NCI-H1436 (cell line): ENCODE measurements around the gene SLC47A2.

Experiments used
- DNase-seq: peaks from one replicate; lab custom pipeline; 2025; lab: John Stamatoyannopoulos, UW

Gene SLC47A2

GRCh38 chr17:19747159-19747719 lies 30.9 kb upstream of the SLC47A2 start:
- no peak for DNase-seq

- DNase-seq: no peak
Measured at GRCh38 chr17:19746517-19746916, 30.1 kb upstream of the SLC47A2 start.

GRCh38 chr17:19744922-19745757 lies 28.8 kb upstream of the SLC47A2 start:
- peak; percentile 93 for DNase-seq

- DNase-seq: no peak
Measured at GRCh38 chr17:19744492-19744891, 28.1 kb upstream of the SLC47A2 start.

- DNase-seq: no peak
Measured at GRCh38 chr17:19743101-19744100, 27.0 kb upstream of the SLC47A2 start.

- no peak for DNase-seq
Measured at GRCh38 chr17:19742495-19742894, 26.1 kb upstream of the SLC47A2 start.

- DNase-seq: no peak
Measured at GRCh38 chr17:19741832-19742457, 25.6 kb upstream of the SLC47A2 start.

- DNase-seq: no peak
Measured at GRCh38 chr17:19740933-19741332, 24.5 kb upstream of the SLC47A2 start.

GRCh38 chr17:19739241-19740201 lies 23.1 kb upstream of the SLC47A2 start:
- DNase-seq: no peak

- DNase-seq: no peak
Measured at GRCh38 chr17:19738757-19739156, 22.4 kb upstream of the SLC47A2 start.

GRCh38 chr17:19738073-19738449 lies 21.7 kb upstream of the SLC47A2 start:
- no peak for DNase-seq

GRCh38 chr17:19737305-19738072 lies 21.1 kb upstream of the SLC47A2 start:
- no peak for DNase-seq

GRCh38 chr17:19736071-19736470 lies 19.7 kb upstream of the SLC47A2 start:
- DNase-seq: no peak

GRCh38 chr17:19733953-19734526 lies 17.7 kb upstream of the SLC47A2 start:
- no peak for DNase-seq

- no peak for DNase-seq
Measured at GRCh38 chr17:19731626-19732025, 15.2 kb upstream of the SLC47A2 start.

GRCh38 chr17:19730843-19731242 lies 14.5 kb upstream of the SLC47A2 start:
- DNase-seq: no peak

- DNase-seq: no peak
Measured at GRCh38 chr17:19729900-19730299, 13.5 kb upstream of the SLC47A2 start.

- DNase-seq: peak; percentile 75
Measured at GRCh38 chr17:19728084-19728495, 11.7 kb upstream of the SLC47A2 start.

GRCh38 chr17:19727501-19728078 lies 11.2 kb upstream of the SLC47A2 start:
- no peak for DNase-seq
